ENCODE results near the gene RHOU. TPM values are rescaled to one million over a fixed set of nuclear protein-coding genes. Genes with fewer than 3 reads are reported as not detected.

The RHOU gene
- total RNA-seq, 4 donors from 2014 or later = 16.5 to 24.5 (median 17.8) TPM

- Histone ChIP-seq H3K36me3 (no peaks in the 10 kb centered on the region), H3K27ac (no peak overlapping the region), H3K4me1 (no peaks in the 10 kb centered on the region), H3K9me3 (peaks cover 0 to 4% (median 0%) of the 10 kb centered on the region in 4 donors), H3K27me3 (no peaks in the 10 kb centered on the region), H3K4me3 (no peak overlapping the region)
- WGBS, 2 donors = 86% methylated on average over 1 of the region's 1 CpG
- DNase-seq (ENCODE audit: low spot score in 2 of 2) = no peak
- no peak for TF ChIP-seq CTCF (IDR thresholded peaks at IDR 0.05)
- no peak for TF ChIP-seq POLR2A (IDR thresholded peaks at IDR 0.05)
Observed at GRCh38 chr1:228794173-228794572, 58.9 kb downstream of the RHOU start.

GRCh38 chr1:228794810-228795209 lies 59.5 kb downstream of the RHOU start:
- H3K27me3 ChIP-seq = no peaks in the 10 kb centered on the region
- 89 to 96% methylated on average over 5 of the region's 5 CpGs for WGBS, 2 donors
- H3K4me1 ChIP-seq = no peaks in the 10 kb centered on the region
- no peak overlapping the region for H3K4me3 ChIP-seq
- H3K27ac ChIP-seq = no peak overlapping the region
- H3K36me3 ChIP-seq = no peaks in the 10 kb centered on the region
- TF ChIP-seq CTCF (IDR thresholded peaks at IDR 0.05) (no peak), EP300 (IDR thresholded peaks at IDR 0.05) (no peak), POLR2A (IDR thresholded peaks at IDR 0.05) (no peak)
- peaks cover 0 to 4% (median 0%) of the 10 kb centered on the region in 4 donors for H3K9me3 ChIP-seq
- no peak for DNase-seq (ENCODE audit: low spot score in 2 of 2)

- no peaks in the 10 kb centered on the region for H3K36me3 ChIP-seq
- no peaks in the 10 kb centered on the region for H3K27me3 ChIP-seq
- WGBS, 2 donors = 71 to 79% methylated on average over 3 to 4 of the region's 4 CpGs
- H3K4me1 ChIP-seq = no peaks in the 10 kb centered on the region
- H3K4me3 ChIP-seq = no peak overlapping the region
- DNase-seq (ENCODE audit: low spot score in 2 of 2) = no peak
- H3K9me3 ChIP-seq = peaks cover 0 to 4% (median 0%) of the 10 kb centered on the region in 4 donors
- TF ChIP-seq CTCF (IDR thresholded peaks at IDR 0.05) (no peak), POLR2A (IDR thresholded peaks at IDR 0.05) (no peak), EP300 (IDR thresholded peaks at IDR 0.05) (no peak)
- H3K27ac ChIP-seq = no peak overlapping the region
Observed at GRCh38 chr1:228795596-228795995, 60.3 kb downstream of the RHOU start.

Other genes with a start within 250 kb of the RHOU start
- 10 to 100 TPM; 38.1 to 89.0 (median 56.9) TPM for gene RNF187, start 248.1 kb upstream of the RHOU start, total RNA-seq